K562 (cell line): Measurements from ENCODE around the gene ANAPC16. TPM values are rescaled to one million over a fixed set of nuclear protein-coding genes. Genes with fewer than 3 reads are reported as not detected.

ENCODE experiments used
- ARID4B ChIP-seq: sonication (generic); formaldehyde crosslinking; IDR thresholded peaks from 2 replicates; pipeline ENCODE4 v1.8.0; 2022; ENCODE audit warnings: mild to moderate bottlenecking, missing genetic modification reagents
- CTCF ChIP-seq, 3 experiments: IDR thresholded peaks in 2 of 3; conservative IDR thresholded peaks in 1 of 3; 2 replicates each; pipeline ENCODE4 v1.5.1; 2011 to 2012; ENCODE audit warnings: low read length in 3 of 3, mild to moderate bottlenecking in 3 of 3, control low read depth in 2 of 3, improper control_type of control experiment in 1 of 3, inconsistent platforms in 1 of 3, low read depth in 1 of 3, mixed read lengths in 1 of 3, moderate library complexity in 1 of 3; ENCODE audit not compliant: insufficient read depth in 2 of 3
- CXXC5 ChIP-seq: fragments of 250-450 bp; sonication (Bioruptor Pico); IDR thresholded peaks from 2 replicates; pipeline ENCODE4 v1.8.0; 2022; ENCODE audit warnings: inconsistent platforms, mild to moderate bottlenecking, moderate library complexity
- NR2C2 ChIP-seq, 2 experiments: fragments of 200-800 bp in 1 of 2; sonication (Bioruptor generic) in 1 of 2; sonication (generic) in 1 of 2; formaldehyde crosslinking in 1 of 2; IDR thresholded peaks; 2 replicates each; pipeline versions ENCODE4 v1.6.1 to v1.8.0; 2016 to 2022; ENCODE audit warnings: mild to moderate bottlenecking in 1 of 2, missing compliant biosample characterization in 1 of 2, missing genetic modification characterization in 1 of 2, missing genetic modification reagents in 1 of 2
- THAP7 ChIP-seq: fragments of 250-450 bp; sonication (Bioruptor Pico); IDR thresholded peaks from 2 replicates; pipeline ENCODE4 v1.5.0; 2021
- TSHZ1 ChIP-seq: fragments of 250-450 bp; sonication (Bioruptor Pico); IDR thresholded peaks from 2 replicates; pipeline ENCODE4 v1.4.0; 2020; ENCODE audit warnings: mild to moderate bottlenecking, moderate library complexity
- ZBTB11 ChIP-seq, 3 experiments: fragments of 200-800 bp in 1 of 3; fragments of 250-450 bp in 1 of 3; fragments of 450-650 bp in 1 of 3; sonication (Bioruptor Pico) in 1 of 3; sonication (Bioruptor generic) in 1 of 3; formaldehyde crosslinking in 1 of 3; IDR thresholded peaks; 2 replicates each; pipeline versions ENCODE4 v1.6.1 to v1.8.0; 2016 to 2022; ENCODE audit warnings: mild to moderate bottlenecking in 2 of 3, missing genetic modification characterization in 2 of 3, missing compliant biosample characterization in 1 of 3, moderate library complexity in 1 of 3
- ZBTB7A ChIP-seq: IDR thresholded peaks from 2 replicates; pipeline ENCODE4 v1.6.1; 2011; ENCODE audit warnings: low read depth, mild to moderate bottlenecking, low read length, moderate library complexity, borderline replicate concordance; ENCODE audit not compliant: control insufficient read depth
- ZNF175 ChIP-seq: fragments of 200-800 bp; sonication (Bioruptor generic); IDR thresholded peaks from 2 replicates; pipeline ENCODE4 v1.6.1; 2016; ENCODE audit warnings: low read depth, mild to moderate bottlenecking, missing genetic modification characterization, missing compliant biosample characterization
- polyA plus RNA-seq, 8 experiments: library from polyadenylated mRNA; depleted of rRNA in 4 of 8; stranded (reverse) in 5 of 8; unstranded in 3 of 8; fragments of >200 nt; fragmentation: Nextera tagmentation in 2 of 8; fragmentation: Illumina TruSeq in 1 of 8; extraction: Ambion mirVana in 2 of 8; extraction: Trizol in 1 of 8; gene quantifications; 2 replicates each; pipeline versions ENCODE4 v1.2.1 to v1.2.3, GENCODE V29; 2011 to 2014; ENCODE audit warnings: inconsistent platforms in 1 of 8, missing spikeins in 1 of 8
- total RNA-seq, 7 experiments: library from RNA; depleted of rRNA in 6 of 7; stranded (reverse); fragments of >200 nt in 6 of 7; fragmentation: Illumina TruSeq in 2 of 7; extraction: Trizol in 2 of 7; gene quantifications; 2 replicates each; pipeline versions ENCODE4 v1.2.1 to v1.2.3, GENCODE V29; 2011 to 2021; ENCODE audit warnings: low replicate concordance in 1 of 7

ANAPC16 gene
- total and polyA plus RNA-seq, 9 of the 15 experiments (the other 6 are each of a cell fraction or from before 2014, with no cell fraction given), result 42.6 to 208 (median 108) TPM

- peak; percentile 91 for TF ChIP-seq ARID4B (CRISPR knock-in tag)
- TF ChIP-seq CXXC5 (CRISPR knock-in tag), result peak; percentile 56
- peak in 1 of 3 experiments; percentile 37; a peak in 1 of 6 replicates for TF ChIP-seq ZBTB11 (CRISPR knock-in tag; IDR thresholded peaks at IDR 0.05)
- TF ChIP-seq NR2C2 (CRISPR knock-in tag; IDR thresholded peaks at IDR 0.05), result peak; percentile 69
- TF ChIP-seq NR2C2 (tag; IDR thresholded peaks at IDR 0.05), result no peak
- peak; percentile 50; the same call in 1 of the 2 replicates for TF ChIP-seq TSHZ1
- TF ChIP-seq ZBTB7A, result peak; percentile 39; the same call in 1 of the 2 replicates
- peak; percentile 69 to 87 (median 86) for TF ChIP-seq CTCF (IDR thresholded peaks at IDR 0.05 in 2 of 3, conservative IDR thresholded peaks at IDR 0.05 in 1 of 3; ENCODE audit: insufficient read depth in 2 of 3, low read depth in 1 of 3, low read length in 3 of 3)
- TF ChIP-seq THAP7 (CRISPR knock-in tag), result 0 out of 2 replicates have a peak, but pooled peaks have one; percentile 13
- peak; percentile 86 for TF ChIP-seq ZNF175 (CRISPR knock-in tag)
Measured at GRCh38 chr10:72274730-72275350, 59.0 kb downstream of the ANAPC16 start (continued).
